HG02884 (cell line): ENCODE results near the gene PLB1.

Source experiments
- ATAC-seq: cut with Tn5 transposase; IDR thresholded peaks from one replicate; pipeline ENCODE4 v1.9.1; 2021; ENCODE audit warnings: mild to moderate bottlenecking, moderate library complexity; ENCODE audit not compliant: unreplicated experiment

The PLB1 gene

DNA sequence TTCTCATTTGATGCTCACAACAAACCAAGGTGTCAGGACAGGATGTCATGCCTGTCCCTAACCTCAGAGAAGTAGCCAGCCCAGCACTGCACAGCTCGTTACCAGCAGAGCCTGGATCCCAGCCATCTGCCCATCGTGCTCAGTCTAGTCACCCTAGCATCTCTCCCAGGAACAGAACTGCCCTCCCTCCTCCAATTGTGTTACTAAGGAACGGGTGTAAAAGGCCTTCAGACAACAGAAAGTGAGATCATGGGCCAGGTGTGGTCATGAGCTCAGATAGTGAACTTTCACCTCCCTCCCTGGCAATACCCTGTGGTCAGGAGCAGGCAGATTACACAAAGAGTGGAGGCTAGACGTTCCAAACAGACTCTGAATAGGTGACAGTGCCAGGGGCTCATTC lies 144.0 kb downstream of the PLB1 start:
- ATAC-seq: no peak

DNA sequence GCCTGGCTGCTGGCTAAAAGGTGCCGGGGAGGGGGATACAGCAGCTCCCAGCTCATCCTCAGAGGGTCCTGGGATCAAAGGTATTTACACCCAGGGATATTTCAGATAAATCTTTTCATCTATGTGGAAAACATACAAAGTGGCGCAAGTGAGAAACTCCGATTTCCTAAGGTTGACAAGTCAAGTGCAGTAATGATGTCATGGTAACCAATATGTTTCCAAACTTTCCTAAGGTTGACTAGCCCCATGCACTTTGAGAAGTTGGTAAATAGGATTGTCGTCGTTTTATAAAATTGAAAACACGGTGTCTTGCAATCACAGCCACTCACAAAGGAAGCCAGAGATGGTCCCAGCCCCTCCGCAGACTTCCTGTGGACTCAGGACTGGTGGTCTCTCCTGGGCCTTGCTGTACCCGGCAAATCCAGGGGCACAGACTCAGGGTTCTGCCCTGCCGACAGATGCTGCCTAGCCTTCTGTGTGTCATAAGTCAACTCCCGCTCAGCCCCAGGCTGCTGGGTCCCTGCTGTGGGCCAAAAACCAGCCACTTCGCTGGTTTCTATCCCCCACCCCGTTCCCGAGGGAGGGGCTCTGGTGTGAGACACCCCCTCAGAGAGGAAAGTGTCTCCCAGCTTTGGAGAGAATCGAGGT lies 144.5 kb downstream of the PLB1 start:
- no peak for ATAC-seq

DNA sequence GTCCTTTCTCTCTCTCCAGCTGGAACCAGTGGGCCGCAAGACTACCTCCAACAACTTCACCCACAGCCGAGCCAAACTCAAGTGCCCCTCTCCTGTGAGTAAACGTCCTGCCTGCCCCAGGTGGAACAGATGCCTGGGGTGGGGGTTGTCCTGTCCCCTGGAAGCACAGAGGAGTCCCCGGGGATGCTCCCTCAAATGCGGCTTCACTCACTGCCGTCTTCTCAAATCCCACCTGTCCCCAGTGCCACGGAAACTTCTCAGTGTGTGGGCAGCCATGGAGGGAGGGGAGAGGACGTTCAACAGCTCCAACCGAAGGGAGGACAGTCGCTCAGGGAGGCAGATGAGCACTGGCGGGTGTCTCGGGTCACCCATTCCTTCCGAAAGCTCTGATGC lies 145.0 kb downstream of the PLB1 start:
- ATAC-seq: no peak

DNA sequence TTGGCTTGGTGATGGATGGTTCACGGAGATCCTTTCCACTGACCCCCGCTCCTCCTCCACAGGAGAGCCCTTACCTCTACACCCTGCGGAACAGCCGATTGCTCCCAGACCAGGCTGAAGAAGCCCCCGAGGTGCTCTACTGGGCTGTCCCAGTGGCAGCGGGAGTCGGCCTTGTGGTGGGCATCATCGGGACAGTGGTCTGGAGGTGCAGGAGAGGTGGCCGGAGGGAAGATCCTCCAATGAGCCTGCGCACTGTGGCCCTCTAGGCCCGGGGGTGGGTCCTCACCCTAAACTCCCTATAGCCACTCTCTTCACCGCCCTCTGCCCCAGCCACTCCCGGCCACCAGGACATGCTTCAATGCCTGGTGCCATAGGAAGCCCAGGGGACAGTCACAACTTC lies 146.9 kb downstream of the PLB1 start:
- no peak for ATAC-seq

DNA sequence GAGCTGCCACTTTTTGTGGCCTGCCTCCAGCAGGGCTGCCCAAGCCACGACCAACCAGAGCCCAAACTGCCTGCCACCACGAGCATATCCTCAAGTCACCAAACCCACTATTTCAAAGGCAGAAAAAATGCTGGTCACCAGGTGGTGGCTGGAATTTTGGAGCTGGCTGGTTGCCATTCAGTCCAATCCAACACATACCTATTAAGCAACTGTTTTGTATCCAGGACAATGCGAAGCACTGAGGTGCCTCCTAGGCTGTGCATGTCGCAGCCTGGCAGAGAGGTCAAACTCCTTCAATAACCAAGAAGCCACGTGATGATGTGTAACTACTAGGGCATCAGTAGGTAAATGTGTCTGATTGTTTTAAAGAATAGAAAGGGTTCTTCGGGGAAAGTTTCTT lies 147.5 kb downstream of the PLB1 start:
- no peak for ATAC-seq

DNA sequence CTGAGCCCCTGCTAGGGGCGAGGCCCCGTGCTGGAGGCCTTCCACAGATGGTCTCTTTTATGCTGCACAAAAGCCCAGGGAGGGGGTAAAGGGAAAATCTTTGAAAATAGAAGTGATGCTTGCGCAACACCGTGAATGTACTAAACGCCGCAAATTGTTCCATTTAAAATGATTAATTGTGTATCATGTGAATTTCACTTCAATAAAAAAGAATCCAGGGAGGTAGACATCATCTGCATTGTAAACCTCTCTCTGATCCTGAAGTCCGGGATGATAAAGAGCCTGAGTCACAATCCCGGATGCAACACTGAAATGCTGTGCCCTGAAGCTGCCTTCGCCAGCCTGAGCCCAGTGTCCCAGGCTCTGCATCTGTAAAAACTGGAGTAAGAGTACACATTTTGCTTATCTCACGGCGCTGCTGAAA lies 148.1 kb downstream of the PLB1 start:
- no peak for ATAC-seq

DNA sequence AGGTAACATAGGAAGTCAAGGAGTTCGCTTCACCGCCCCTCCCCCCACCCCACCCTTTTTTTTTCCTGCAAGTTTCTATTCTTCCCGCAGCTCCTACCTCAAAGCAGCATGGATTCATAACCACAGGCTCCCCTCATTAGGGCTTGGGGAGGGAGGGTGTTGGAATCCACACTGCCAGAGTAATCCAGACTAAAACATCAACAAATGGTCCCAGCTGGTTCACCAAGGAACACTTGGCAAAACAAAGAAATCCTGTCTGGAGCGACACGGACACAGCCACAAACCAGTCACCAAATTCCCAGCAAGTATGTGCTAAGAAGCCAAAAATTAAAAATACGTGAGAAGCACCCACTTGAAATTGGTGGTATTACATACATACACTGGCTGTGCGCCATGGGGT lies 148.9 kb downstream of the PLB1 start:
- ATAC-seq: no peak

DNA sequence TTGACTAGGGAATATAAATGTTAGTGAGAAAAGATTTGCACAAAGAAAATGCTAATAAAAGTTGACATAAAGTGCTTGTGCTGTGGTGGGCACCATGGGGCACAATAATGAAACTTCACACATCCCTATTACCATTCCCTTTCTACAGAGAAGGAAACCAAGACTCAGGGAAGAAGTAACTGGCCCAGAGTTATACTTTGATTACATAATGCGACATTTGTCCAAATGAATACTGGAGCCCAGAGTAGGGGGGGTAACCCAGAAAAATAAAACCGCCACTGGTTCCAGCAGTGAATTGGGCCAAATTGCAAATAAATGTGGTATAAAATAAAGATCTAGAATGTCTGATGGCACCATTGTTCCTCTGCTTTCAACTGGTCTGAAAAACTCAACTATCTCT lies 149.7 kb downstream of the PLB1 start:
- no peak for ATAC-seq

DNA sequence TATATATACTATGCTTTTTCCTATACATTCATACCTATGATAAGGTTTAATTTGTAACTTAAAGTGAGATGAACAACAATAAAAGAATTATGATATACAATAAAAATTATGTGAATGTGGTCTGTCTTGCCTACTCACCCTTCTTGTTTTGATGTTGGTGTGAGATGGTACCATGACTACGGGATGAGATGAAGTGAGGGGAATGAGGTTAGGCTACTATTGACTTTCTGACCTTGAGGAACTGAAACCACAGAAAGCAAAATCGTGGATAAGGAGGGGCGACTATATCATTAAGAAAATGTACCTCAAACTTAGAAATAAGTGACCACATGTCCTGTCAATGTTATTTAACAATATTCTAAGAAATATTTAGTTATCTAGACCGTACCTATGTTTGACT lies 151.8 kb downstream of the PLB1 start:
- no peak for ATAC-seq

DNA sequence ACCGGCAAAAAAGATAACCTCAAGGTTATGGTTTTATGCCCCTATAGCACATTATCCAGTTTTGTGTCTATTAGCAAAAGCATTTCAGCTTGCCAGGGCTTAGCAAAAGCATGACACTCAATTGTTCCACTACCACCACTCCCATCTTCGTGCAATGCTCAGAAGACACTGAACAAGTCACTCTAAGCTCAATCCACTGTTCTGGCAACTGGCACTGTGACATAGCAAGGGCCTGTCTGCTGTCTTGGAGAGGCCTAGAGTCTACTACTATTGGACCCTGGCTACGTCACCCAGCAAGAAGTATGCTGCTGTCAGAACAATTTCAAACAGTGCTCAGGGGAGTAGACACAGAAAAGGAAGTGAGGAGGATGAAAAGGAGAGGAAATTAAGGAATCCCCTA lies 152.3 kb downstream of the PLB1 start:
- ATAC-seq: no peak

DNA sequence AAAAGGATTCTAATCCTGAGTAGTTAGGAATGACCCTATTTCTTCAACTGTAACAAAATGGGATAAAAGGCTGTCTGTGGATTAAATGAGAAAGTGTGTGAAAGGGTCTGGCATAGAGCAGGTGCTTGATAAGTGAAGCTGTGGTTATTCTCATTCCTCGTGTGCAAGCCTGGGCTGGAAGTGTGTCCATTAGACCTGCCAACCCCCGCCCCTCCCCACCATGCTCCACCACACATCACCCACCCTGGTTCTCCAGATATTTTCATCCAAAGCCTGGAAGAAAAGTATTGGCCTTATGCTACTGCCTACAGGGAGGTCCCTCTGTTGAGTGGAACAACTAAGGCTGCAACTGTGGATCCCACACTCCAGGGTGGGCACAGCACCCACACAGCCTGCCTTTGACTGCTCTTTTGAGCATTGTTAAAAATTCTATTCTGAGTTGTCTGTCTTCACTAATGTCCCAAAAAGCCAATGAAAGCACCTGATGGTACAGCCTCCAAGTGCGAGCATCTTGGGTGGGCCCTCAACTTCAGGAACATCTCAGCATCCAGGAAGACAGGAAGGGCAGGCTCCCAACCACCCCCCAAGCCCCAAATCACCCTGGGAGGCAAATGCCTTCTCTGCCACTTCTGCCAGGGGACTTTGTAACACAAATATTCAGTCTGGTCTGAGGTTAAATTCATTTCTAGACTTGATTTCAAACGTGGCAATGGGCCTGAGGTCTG lies 153.0 kb downstream of the PLB1 start:
- no peak for ATAC-seq

DNA sequence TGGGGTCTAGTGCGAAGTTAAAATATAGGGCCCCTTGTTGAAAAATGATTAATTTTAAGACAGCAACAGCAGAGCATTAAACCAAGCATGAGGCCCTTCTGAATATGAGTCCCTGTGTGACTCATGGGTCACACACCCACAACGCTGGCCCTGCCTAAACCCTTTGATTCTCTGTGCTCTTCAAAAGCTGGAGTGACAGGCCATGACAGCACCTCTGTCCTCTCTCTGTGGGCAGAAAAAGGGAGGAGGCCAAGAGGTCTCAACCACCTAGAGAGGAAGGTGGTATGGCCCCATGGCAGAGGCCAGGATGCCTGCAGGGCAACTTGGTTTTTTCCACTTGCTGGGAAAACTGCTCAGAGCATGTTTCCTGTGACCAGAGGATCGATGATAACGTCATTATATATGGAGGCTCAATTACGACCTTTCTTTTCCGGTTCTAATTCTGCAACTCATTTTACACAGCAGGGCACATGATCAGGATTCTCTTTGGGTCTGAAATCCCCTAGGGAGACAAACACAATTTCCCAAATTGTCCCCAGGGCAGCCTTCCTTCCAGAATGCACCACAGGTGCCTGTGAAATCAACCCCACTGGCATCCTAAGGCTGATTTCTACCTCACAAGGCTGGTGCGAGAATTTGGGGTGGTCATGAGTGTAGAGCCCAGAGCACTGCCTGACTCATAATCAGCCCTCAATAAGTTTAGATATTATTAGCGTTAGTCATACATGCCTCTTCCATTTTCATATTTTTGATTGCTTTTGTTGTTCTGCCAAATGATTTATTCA lies 153.8 kb downstream of the PLB1 start:
- ATAC-seq: no peak

DNA sequence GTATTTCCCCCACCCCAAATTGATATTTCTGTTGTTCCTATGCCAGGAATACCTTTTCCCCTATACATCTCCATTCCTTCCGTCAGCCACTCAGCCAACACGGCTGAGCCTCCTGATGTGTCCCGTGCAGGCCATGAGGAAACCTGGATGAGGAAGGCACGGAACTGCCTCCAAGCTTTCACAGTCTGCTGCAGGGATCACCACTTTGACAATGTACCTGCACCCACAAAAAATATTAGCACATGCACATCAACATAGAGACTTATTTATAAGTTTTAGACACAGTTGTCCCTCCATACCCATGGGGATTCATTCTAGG lies 154.4 kb downstream of the PLB1 start:
- no peak for ATAC-seq

DNA sequence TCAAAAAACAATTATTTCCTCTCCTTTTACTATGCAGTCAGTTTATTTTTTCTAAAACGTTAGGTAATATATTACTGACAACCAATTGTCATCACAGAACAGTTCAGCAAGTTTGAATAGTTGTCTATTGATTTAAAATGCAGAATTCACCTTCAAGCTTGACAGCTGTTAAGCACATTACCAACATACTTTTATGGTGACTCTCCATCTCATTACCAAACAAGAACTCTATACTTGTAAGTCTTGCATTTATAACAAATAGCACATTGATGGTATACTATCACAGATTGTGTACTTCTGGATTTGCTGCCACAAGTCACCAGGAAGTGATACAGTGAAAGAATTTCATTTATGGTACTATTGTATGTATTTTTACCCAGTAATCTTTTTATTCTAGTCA lies 156.4 kb downstream of the PLB1 start:
- no peak for ATAC-seq

DNA sequence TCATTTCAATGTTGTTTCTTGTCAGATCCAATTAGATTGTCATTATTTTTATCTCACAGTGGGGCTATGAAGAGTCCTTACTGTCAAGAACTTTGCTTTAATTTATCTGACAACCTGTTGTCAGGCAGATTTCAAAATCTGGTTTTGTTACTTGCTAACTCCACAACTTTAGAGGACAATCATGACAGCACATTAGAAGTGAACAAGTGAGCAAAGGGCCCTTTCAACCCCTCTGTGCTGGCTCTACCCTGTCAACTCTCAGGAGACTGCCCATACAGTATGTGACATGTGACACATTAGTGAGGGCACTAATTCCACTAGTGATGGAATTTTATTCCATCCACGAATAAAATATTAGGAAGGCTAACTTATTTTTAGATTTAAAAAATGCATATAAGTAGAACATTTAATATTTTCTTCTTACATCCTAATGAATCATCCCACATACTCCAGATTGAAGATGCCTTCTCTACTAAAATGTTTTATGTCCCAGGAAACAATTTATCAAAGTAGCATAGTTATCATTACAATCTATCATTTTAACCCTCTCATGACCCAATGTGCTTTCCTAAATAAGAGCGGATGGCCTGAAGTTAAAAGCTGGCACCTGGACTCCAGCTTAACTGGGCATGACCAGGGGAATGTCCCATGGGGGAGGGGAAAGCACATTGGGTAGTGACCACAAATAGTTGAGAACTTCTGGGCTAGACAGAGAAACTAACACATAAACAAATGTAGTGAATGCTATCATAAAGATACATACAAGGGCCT lies 158.2 kb downstream of the PLB1 start:
- ATAC-seq: no peak

DNA sequence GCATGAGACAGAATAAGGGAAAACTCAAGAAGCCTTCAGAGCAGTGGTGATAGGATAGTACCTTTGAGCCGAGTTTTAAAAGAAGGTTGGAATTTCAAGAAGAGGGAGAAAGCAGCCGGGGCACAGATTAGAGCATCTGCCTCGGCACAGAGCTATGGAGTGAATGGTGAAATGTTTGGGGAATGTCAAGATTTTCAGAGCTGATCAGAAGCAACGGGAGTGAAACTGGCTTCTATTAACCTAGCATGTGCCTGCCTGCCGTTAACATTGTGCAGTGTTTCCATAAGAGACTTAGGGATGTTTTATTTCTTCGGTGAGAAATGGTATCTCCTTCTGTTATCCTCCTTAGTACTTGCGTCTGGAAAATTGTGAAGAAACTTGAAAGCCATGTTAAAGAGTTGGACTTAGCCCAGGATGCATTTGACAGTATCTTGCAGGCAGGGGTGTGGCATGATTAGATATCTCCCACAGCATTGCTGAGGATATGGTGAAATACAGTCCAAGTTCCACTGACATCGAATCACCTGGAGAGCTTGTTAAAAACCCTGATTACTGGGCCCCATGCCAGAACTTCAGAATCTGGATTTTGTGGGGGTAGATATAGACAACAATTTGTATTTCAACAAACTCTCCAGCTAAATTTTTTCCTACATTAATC lies 158.9 kb downstream of the PLB1 start:
- ATAC-seq: no peak

DNA sequence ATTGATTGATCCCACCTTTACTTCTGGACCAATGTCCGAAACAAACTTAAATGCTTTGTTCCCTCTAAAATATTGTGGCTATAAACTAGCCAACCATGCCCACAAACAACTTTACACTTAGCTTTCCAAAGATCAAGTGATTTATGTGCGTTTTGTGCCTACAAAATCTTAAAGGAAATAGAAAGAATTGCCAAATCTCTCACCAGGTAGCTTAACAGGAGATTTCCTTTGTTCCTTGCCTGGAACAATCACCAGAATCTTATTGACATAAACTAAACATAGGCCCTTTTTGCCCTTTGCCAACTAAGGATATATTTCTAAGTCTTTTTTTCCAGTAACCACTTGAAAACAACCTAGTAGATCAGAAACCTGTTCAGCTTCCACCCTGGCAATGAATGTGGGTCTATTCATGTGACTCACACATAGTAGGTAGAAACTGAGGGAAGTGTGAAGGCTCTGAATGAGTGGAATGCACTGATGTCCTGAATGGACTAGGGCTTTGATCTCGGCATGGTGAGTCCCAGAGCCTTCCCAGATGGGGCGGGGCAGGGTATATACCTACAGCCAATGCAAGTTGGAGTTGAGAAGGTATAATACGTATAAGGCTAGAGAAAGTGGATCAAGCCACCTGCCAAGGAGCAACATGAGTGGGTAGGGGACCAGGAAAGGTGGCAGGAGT lies 161.2 kb downstream of the PLB1 start:
- ATAC-seq: no peak

DNA sequence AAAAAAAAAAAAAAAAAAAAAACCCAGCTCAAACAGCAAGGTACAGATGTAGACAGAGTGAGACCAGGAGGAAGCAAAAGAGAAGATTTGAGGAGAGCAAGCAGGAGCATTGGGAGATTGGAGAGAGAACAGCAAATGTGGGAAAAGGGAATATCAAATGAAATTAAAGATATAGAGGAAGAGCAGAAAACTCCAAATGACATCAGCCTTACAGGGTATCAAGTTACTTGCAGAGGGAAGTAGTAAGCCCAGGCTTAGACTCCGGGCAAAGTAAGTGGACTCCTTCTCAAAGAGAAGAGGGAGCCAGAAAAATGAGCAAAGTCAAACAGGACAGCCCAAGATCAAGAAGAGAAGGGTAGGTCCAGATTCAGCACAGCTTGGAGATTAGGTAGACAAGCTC lies 162.5 kb downstream of the PLB1 start:
- no peak for ATAC-seq

DNA sequence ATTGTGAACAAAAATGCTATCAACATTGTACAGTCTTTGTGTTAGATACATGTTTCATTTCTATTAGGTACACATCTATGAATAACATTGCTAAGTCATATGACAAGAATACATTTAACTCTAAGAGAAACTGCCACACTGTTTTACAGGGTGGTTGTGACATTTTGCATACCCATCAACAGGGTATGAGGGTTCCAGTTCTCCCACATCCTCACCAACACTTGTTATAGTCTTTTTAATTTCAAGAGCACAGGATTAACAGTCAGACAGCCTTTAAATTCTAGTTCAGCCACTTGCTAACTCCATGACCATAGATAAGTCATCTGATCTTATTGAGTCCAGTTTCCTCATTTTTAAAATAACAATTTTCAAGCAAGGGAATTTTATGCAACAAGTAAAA lies 163.3 kb downstream of the PLB1 start:
- ATAC-seq: no peak

DNA sequence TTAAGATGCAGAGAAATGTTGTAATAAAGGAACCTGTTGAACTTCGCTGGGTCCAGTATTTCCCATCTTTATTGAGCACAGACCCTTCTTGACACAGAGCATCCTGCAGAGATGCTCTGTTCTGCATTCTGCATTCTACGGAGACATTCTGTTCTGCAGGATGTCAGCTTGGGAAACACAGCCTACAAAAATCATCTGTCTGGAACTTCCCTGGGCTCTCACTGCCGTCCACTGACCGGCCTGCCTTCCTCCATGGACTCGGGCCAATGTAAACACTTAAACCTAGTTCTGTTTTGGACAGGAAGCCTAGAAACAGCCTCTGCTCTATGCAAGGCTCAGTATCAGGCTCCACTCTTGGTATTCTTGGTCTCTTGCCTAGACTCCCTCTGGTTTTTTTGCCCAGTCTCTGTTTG lies 165.7 kb downstream of the PLB1 start:
- no peak for ATAC-seq
